Fibroblast of skin of back (primary cell): Measurements from ENCODE around the gene PFDN4.
"Not testable (repeated sequence)": the region's sequence is repeated elsewhere in the genome, so short reads cannot be mapped to it uniquely, and the experiment has no call there.

Experiments
- DNase-seq: peaks from one replicate; pipeline ENCODE4 v3.0.0-alpha.2; 2013

Gene PFDN4

GRCh38 chr20:54201268-54201846 lies 6.5 kb upstream of the PFDN4 start:
- no peak for DNase-seq

GRCh38 chr20:54203281-54203680 lies 4.6 kb upstream of the PFDN4 start:
- no peak for DNase-seq

- no peak for DNase-seq
These were observed 3.8 kb upstream of the PFDN4 start for GRCh38 chr20:54204063-54204462.

- no peak for DNase-seq
These were observed 3.4 kb upstream of the PFDN4 start for GRCh38 chr20:54204481-54204880.

- DNase-seq: no peak
These were observed 2.4 kb upstream of the PFDN4 start for GRCh38 chr20:54205450-54205849.

GRCh38 chr20:54207053-54207742 lies 689 bp upstream of the PFDN4 start:
- no peak for DNase-seq

- DNase-seq: peak; percentile 61
These were observed 775 bp downstream of the PFDN4 start for GRCh38 chr20:54208548-54209176.

GRCh38 chr20:54209216-54209813 lies 1.4 kb downstream of the PFDN4 start:
- no peak for DNase-seq

- peak; percentile 84 for DNase-seq
These were observed 4.3 kb downstream of the PFDN4 start for GRCh38 chr20:54212226-54212625.

- no peak for DNase-seq
These were observed 5.0 kb downstream of the PFDN4 start for GRCh38 chr20:54212871-54213270.

GRCh38 chr20:54214566-54214965 lies 6.7 kb downstream of the PFDN4 start:
- no peak for DNase-seq

GRCh38 chr20:54215157-54215789 lies 7.4 kb downstream of the PFDN4 start:
- no peak for DNase-seq

GRCh38 chr20:54217762-54218161 lies 9.9 kb downstream of the PFDN4 start:
- no peak for DNase-seq

- DNase-seq: no peak
These were observed 10.6 kb downstream of the PFDN4 start for GRCh38 chr20:54218470-54218869.

- DNase-seq: peak; percentile 66
These were observed 12.0 kb downstream of the PFDN4 start for GRCh38 chr20:54219751-54220426.

- no peak for DNase-seq
These were observed 12.8 kb downstream of the PFDN4 start for GRCh38 chr20:54220722-54221121.

GRCh38 chr20:54221353-54221752 lies 13.5 kb downstream of the PFDN4 start:
- no peak for DNase-seq

GRCh38 chr20:54221996-54222890 lies 14.4 kb downstream of the PFDN4 start:
- DNase-seq: no peak

- no peak for DNase-seq
These were observed 15.4 kb downstream of the PFDN4 start for GRCh38 chr20:54223285-54223684.

- DNase-seq: no peak
These were observed 15.9 kb downstream of the PFDN4 start for GRCh38 chr20:54223751-54224150.

GRCh38 chr20:54224642-54225041 lies 16.8 kb downstream of the PFDN4 start:
- not testable (repeated sequence) for DNase-seq

GRCh38 chr20:54227241-54227640 lies 19.4 kb downstream of the PFDN4 start:
- DNase-seq: no peak
